ENCODE results near the gene PTPRM. TPM values are rescaled to one million over a fixed set of nuclear protein-coding genes. Genes with fewer than 3 reads are reported as not detected.
A peak's percentile ranks its signal among the peaks of the same experiment; 100 is the strongest.

The PTPRM gene
- polyA plus RNA-seq, 3 donors = 0.04 to 2.1 (median 0.66) TPM

DNA sequence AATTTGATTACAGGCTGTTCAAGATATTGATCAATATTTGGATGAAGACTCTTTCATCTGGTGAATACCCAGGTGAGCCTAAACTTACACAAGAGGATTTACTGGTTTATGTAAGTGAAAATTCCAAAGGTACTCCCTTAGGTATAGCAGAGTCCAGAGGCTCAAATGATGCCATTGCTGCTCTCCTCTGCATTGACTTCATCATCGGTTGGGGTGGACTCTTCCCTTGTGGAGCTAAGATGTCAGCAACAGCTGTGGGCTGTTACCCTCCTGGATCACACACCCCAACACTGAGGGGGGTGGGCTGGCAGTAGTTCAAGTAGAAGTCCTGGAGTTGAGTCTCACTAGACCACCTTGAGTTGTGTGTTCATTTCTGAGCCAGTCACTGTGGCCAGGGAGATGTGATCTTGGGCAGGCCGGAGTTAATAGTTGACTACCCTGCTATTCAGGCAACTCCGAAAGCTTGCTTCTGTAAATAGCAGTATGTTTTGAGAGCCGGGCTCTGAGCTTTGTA is 236.9 kb downstream of the PTPRM start:
- Mint-ChIP-seq H3K9me3 (peaks cover 0 to 5% (median 0%) of the 10 kb centered on the region in 7 donors), H3K4me1 (no peaks in the 10 kb centered on the region), H3K36me3 (no peaks in the 10 kb centered on the region), H3K27me3 (ENCODE audit: low read depth in 3 of 3) (peaks cover 0 to 1% (median 1%) of the 10 kb centered on the region in 3 donors), H3K4me3 (no peak overlapping the region), H3K27ac (peak overlapping the region in 1 of 7 donors; percentile 9)
- Histone ChIP-seq H3K4me1 (ENCODE audit: control insufficient read depth in 1 of 2, insufficient read depth in 2 of 2, low read length in 2 of 2) (no peaks in the 10 kb centered on the region), H3K27me3 (ENCODE audit: control insufficient read depth in 2 of 2, insufficient read depth in 2 of 2, low read length in 2 of 2) (no peaks in the 10 kb centered on the region), H4K20me1 (ENCODE audit: insufficient read depth, low read length) (no peaks in the 10 kb centered on the region), H3K9ac (ENCODE audit: insufficient read depth, low read length, poor library complexity, severe bottlenecking) (no peak overlapping the region), H3K27ac (ENCODE audit: low read depth in 1 of 2, low read length in 2 of 2) (no peak overlapping the region), H3K4me3 (replicated peaks in 1 of 3; ENCODE audit: low read depth in 2 of 3, low read length in 3 of 3) (no peak overlapping the region), H3K36me3 (replicated peaks in 1 of 2; ENCODE audit: control insufficient read depth in 1 of 2, insufficient read depth in 2 of 2, low read length in 2 of 2) (no peaks in the 10 kb centered on the region), H3K4me2 (replicated peaks; ENCODE audit: extremely low read depth, low read length, poor library complexity, severe bottlenecking) (no peak overlapping the region), H2AFZ (ENCODE audit: insufficient read depth, low read depth, low read length, poor library complexity, severe bottlenecking) (no peak overlapping the region), H3K79me2 (ENCODE audit: insufficient read depth, low read length) (no peaks in the 10 kb centered on the region), H3K9me3 (replicated peaks in 1 of 2; ENCODE audit: control insufficient read depth in 1 of 2, insufficient read depth in 1 of 2, low read length in 2 of 2) (no peaks in the 10 kb centered on the region)
- no peak for DNase-seq
- 100% methylated on average over 1 of the region's 4 CpGs for WGBS (ENCODE audit: insufficient coverage)
- intact Hi-C loops (cut with micrococcal nuclease) = no loop called here
- TF ChIP-seq, protein P1, sequence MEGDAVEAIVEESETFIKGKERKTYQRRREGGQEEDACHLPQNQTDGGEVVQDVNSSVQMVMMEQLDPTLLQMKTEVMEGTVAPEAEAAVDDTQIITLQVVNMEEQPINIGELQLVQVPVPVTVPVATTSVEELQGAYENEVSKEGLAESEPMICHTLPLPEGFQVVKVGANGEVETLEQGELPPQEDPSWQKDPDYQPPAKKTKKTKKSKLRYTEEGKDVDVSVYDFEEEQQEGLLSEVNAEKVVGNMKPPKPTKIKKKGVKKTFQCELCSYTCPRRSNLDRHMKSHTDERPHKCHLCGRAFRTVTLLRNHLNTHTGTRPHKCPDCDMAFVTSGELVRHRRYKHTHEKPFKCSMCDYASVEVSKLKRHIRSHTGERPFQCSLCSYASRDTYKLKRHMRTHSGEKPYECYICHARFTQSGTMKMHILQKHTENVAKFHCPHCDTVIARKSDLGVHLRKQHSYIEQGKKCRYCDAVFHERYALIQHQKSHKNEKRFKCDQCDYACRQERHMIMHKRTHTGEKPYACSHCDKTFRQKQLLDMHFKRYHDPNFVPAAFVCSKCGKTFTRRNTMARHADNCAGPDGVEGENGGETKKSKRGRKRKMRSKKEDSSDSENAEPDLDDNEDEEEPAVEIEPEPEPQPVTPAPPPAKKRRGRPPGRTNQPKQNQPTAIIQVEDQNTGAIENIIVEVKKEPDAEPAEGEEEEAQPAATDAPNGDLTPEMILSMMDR (IDR thresholded peaks at IDR 0.05) = no peak

DNA sequence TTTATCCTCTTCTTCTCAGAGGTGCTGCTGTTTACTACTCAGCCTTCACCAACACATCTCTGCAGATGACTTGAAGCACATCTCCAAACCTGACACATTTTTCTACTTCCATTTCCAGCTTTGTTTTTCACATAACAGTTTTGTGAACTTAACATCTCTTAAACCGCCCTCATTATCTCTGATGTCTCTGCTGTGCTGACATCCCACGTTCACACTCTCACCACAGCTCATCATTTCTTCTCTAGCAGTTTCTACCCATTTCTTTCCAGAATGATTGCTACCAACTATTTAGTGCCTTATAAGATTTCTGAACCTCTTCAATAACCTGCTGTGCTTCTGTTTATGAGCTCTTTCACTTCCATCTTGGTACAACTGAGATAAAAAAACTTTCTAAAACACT is 238.0 kb downstream of the PTPRM start:
- H3K27ac Mint-ChIP-seq = no peak overlapping the region
- TF ChIP-seq, protein P1 (IDR thresholded peaks at IDR 0.05) = no peak
- peaks cover 0 to 2% of the 10 kb centered on the region in 2 donors for H3K9me3 ChIP-seq (replicated peaks in 1 of 2; ENCODE audit: control insufficient read depth in 1 of 2, insufficient read depth in 1 of 2, low read length in 2 of 2)
- H3K4me1 Mint-ChIP-seq = no peaks in the 10 kb centered on the region
- no peak overlapping the region for H3K4me2 ChIP-seq (replicated peaks; ENCODE audit: extremely low read depth, low read length, poor library complexity, severe bottlenecking)
- peaks cover 0 to 7% (median 0%) of the 10 kb centered on the region in 7 donors for H3K9me3 Mint-ChIP-seq
- no peaks in the 10 kb centered on the region for H3K4me1 ChIP-seq (ENCODE audit: control insufficient read depth in 1 of 2, insufficient read depth in 2 of 2, low read length in 2 of 2)
- no peaks in the 10 kb centered on the region for H4K20me1 ChIP-seq (ENCODE audit: insufficient read depth, low read length)
- WGBS (ENCODE audit: insufficient coverage) = 100% methylated on average over 2 of the region's 2 CpGs
- intact Hi-C loops (cut with micrococcal nuclease) = no loop called here
- no peak overlapping the region for H3K27ac ChIP-seq (ENCODE audit: low read depth in 1 of 2, low read length in 2 of 2)
- DNase-seq = no peak
- no peak overlapping the region for H3K4me3 ChIP-seq (replicated peaks in 1 of 3; ENCODE audit: low read depth in 2 of 3, low read length in 3 of 3)
- H2AFZ ChIP-seq (ENCODE audit: insufficient read depth, low read depth, low read length, poor library complexity, severe bottlenecking) = no peak overlapping the region
- H3K27me3 Mint-ChIP-seq (ENCODE audit: low read depth in 3 of 3) = peaks cover 0 to 1% (median 1%) of the 10 kb centered on the region in 3 donors
- no peaks in the 10 kb centered on the region for H3K36me3 ChIP-seq (replicated peaks in 1 of 2; ENCODE audit: control insufficient read depth in 1 of 2, insufficient read depth in 2 of 2, low read length in 2 of 2)
- H3K36me3 Mint-ChIP-seq = no peaks in the 10 kb centered on the region
- H3K9ac ChIP-seq (ENCODE audit: insufficient read depth, low read length, poor library complexity, severe bottlenecking) = no peak overlapping the region
- no peaks in the 10 kb centered on the region for H3K27me3 ChIP-seq (ENCODE audit: control insufficient read depth in 2 of 2, insufficient read depth in 2 of 2, low read length in 2 of 2)
- H3K4me3 Mint-ChIP-seq = no peak overlapping the region
- H3K79me2 ChIP-seq (ENCODE audit: insufficient read depth, low read length) = no peaks in the 10 kb centered on the region
